Globus pallidus (tissue), 1 donor: ENCODE data around the gene CAPZB.
A peak's percentile ranks its signal among the peaks of the same experiment; 100 is the strongest.

Source experiments
- DNase-seq: peaks from one replicate; pipeline ENCODE4 v3.0.0-alpha.2; 2015; ENCODE audit warnings: low spot score

CAPZB gene

DNA sequence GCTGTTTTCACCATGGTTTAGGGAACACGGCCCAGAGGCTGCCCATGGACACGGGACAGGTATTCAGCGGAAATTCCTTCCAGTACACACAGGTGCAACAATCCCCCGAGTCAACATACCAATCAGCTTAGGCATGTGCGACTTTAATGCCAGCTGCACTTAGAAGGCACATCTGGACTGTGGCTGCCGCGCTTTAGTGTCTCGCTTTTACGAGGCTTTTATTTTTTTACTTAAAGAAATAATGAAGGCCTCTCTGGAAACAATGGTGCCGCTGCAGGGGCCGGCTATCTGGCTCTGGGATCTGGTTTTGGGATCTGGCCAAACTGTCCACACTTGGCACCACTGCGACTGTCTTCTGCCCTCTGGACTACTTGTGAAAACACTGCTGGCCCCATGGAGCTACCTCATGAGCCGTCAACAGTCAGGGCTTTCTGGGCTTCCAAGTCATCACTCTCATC, 117.7 kb downstream of the CAPZB start:
- DNase-seq: peak; percentile 58

DNA sequence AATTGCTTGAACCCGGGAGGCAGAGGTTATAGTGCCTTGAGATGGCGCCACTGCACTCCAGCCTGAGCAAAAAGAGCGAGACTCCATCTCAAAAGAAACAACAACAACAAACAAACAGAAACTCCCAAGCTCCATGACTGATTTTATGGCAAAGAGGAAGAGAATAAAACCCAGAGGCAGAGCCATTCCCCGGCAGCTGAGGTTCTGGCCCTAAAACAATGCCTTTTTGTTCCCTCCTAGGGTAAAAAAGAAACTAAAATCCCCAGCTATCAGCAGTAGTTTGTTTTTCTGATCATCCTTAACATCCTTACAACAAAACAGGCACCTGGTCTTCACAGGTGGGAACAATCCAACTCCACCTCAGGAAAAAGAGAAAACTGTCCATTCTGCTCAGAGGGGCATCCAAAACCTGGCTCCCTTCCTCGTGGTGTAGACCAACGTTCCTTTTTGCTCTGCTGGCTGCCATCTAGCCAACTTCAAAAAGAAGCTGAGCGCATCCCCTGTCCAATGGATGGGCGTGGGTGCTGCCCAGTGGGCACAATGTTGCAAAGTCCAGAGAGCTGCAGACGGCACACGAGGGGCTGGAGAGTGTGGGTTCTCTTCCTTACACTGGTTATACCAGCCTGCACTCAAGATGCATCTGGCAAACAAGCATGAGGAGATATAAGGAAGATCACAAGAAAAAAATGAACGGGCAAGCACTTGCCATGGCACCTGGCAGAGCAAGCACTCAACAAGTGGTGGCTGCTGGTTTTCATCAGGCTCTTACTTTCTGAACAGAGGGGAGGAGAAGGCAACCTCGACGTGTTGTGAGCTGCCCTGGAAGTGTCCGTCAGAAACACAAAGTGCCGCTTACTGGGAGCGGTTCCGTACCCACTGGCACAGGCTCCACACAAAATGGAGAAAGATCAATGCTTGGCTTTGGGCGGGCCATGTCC, 118.5 kb downstream of the CAPZB start:
- peak; percentile 73 for DNase-seq

GRCh38 chr1:19365721-19366120, 119.6 kb downstream of the CAPZB start:
- DNase-seq: no peak

DNA sequence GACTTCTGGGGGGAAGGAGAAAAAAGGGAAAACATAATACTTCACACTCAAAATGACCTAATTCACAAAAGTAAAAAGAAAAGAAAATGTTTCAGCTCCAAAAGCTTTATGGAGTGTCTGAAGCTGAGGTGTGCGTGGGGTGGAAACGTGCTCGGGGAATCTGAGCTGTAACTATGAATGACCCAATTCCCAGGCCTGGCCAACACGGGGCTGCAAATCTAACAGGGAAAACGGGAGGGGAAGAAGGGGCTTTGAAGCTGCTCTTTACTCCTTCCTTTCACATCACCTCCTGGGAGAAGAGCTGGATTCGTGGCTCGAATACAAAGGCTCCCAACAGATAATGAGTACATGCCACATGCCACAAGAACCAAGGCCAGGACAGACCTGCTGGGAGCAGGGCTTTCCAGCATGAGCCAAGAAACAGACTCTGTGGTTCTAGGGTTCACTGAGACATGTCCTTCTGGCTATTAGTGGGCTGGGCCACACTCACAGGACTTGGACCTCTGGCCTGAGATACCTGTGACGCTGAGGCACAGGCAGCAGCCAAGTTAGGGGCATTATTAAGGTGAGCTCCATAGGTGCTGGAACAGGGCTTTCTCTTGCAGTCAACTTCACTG, 121.7 kb downstream of the CAPZB start:
- DNase-seq: no peak

GRCh38 chr1:19361611-19362147, 123.7 kb downstream of the CAPZB start:
- DNase-seq: no peak

DNA sequence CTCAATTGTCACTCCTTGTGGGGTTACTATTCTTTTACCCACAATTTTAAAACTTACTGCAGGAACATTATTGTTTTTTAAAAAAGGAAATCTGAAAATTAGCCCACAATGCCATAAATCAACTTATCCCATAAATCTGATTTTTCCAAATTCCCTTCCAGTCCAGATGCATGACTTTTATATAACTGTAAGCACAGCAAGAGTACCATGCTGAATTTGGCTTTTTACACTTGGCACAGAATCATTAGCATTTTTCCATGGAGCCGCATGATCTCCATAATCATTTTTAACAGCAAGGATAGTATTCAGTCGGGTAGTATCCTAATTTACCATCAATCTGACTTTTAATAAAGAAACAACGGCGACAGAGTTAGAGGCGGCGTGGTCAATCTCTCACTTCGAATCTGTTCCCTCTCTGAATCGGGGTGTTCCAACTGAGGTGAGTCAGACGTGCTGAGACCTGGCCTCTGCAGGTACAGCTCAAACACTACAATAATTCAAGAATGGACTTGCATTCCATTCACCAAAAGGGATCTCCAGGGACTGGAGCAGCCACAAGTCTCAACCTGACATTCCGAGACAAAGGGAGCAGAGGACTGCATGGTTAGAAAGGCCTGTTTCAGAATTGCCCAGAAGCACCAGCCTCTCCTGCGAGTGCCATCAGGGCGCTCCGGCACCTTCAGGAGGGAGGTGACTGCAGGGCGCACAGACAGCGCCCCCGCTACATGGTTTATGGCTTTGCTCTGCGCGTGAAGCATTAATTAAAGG, 124.3 kb downstream of the CAPZB start:
- no peak for DNase-seq

GRCh38 chr1:19360432-19360831, 124.9 kb downstream of the CAPZB start:
- DNase-seq: no peak

- no peak for DNase-seq
These were observed 125.3 kb downstream of the CAPZB start for GRCh38 chr1:19360016-19360415.

- no peak for DNase-seq
These were observed 126.0 kb downstream of the CAPZB start for GRCh38 chr1:19359357-19359756.

DNA sequence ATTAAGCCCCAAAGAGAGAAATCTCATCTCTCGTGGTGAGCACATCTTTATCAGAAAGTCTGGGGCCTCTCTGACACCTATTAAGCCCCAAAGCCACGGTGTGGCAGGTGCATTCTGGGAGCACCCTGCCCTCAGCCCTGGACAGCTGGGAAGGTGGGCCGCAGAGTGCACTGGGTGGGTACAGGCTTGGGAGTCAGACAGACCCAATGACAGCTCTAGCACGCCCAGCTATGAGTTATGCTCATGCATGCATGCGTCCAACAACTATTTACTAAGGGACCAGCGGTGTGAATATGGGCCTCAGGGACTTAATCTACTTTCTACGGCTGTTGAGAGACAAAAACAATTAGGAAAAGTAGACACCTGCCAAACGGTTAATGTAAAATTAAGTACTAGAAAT, 126.6 kb downstream of the CAPZB start:
- DNase-seq: no peak

DNA sequence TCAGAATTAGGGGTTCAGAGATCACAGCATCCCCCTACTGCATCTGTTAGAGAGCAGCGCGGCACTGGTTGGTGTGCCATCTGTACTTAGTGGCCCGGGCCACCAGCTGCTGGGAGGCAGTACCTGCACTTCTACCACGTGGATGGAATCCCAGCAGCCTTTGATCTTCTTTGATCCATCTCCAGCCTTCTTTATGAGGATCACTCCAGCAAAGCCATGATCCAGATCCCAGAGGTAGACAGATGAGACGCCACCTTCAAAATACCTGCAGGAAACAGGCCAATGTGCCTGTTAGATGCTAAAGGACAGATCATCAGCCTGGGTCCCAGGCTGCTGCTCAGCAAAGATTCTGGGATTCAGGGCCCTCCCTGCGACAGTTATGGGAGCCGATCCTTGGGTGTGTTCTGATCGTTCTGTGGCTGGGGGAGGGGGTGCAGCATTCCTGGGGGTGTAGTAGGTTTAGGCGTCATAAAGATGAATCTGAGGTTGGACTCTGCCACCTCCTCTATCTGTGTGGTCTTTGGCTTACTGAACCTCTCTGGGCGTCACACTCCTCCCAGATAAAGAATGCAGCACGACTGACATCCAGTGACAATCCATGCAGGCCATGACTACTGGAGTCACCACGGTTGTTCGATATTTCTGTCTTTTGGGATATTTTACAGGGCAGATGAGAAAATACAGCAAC, 127.9 kb downstream of the CAPZB start:
- no peak for DNase-seq

GRCh38 chr1:19356266-19356665, 129.1 kb downstream of the CAPZB start:
- DNase-seq: no peak

DNA sequence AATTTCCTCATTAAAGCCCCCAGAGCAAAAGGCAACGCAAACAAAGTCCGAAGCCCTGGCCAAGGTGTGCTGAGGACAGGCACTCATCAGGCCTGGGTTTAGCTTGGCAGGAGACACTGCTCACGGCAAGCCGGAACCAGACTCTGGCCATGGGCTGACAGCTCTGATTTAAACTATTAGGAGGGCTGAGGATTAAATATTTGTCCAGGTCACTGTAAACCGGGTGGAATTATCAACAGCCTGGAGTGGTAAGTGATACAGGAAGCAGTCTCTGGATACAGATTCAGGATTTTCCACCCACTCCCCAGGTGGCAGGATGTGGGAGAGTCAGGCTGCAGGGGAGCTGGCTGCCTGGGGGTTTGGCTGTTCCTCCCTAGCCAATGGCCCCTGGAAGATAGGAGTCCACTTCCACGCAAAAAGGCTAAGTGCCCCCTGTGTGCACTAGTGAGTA, 130.8 kb downstream of the CAPZB start:
- no peak for DNase-seq

- DNase-seq: no peak
These were observed 131.7 kb downstream of the CAPZB start for GRCh38 chr1:19353596-19353995.

- no peak for DNase-seq
These were observed 132.5 kb downstream of the CAPZB start for GRCh38 chr1:19352839-19353238.

DNA sequence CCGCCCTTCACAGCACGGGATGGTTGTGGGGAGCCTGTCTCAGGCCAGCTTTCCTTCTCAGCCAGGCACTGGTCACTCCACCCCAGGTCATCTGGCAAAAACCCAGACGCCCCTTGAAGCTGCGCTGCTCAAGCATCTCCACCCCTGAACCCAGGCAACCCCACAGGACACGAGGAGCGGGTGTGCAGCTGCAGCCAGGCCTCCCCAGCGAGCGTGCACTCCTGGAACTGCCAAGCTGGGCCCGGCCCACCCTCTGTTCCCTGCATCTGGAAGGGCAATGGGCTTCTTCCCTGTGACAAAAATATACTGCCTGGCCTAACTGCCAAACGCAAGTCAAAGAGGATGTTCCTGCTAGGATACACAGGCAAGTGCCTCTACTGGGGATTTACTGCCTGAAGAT, 133.5 kb downstream of the CAPZB start:
- DNase-seq: no peak

GRCh38 chr1:19350566-19350965, 134.8 kb downstream of the CAPZB start:
- no peak for DNase-seq

DNA sequence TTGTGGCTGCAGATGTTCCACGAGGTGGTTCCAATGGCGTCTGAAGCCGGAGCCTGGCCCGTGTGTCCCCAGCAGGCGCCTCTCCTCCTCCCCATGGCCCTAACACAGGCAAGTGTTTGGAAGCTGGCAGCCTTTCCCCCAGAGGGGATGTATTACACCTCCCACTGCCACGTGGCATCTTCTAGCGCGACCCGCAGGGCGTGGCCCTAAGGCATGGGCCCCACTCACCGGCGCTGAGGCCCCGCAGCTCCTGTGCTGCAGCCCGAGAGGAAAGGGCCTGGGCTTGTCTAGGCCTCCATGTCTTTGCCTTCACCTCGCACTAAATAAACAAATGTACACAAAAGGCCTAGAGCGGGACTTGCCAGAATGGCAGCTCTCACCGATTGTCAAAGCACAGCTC, 135.3 kb downstream of the CAPZB start:
- no peak for DNase-seq

DNA sequence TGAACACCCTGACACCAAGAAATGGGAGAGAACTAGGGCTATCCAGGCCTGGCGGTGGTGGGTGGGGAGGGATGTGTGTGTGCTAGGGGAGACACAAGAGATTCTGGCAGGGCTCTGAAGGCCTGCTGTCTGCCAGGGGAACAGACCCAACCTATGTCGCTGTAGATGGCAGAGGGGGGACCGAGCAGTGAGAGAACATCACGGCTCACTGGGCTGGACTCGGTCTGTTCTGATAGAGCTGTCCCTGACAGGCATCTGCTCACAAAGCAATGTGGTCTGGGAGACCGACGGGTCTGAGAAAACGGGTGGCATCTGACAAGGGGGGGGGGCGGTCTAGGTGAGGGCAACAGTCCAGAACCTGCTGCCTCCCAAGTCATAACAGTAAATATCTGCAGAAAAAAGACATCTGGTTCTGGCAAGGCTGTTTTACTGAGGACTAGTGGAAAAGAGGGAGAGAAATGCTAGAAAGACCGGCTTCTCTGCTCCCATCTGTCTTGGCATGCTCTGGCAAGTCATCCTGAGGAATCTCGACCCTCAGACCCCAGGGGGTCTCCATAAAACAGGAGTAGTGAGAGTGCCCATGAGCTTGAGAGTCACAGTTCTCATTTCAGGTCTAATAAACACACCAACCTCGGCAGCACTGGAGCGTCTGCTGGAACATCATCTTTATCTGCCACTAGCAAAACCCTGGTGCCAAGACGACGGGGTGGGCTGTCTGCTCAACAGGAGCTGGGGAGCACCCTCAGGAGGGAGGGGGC, 136.7 kb downstream of the CAPZB start:
- no peak for DNase-seq

- DNase-seq: no peak
These were observed 137.7 kb downstream of the CAPZB start for GRCh38 chr1:19347533-19348172.
